GM21515 (cell line): Measurements from ENCODE around the gene TLN1.

Experiments used
- ATAC-seq: cut with Tn5 transposase; IDR thresholded peaks from one replicate; pipeline ENCODE4 v1.9.1; 2021; ENCODE audit not compliant: unreplicated experiment

TLN1 gene

GRCh38 chr9:35711501-35712428, 20.2 kb downstream of the TLN1 start:
- no peak for ATAC-seq

GRCh38 chr9:35710818-35711500, 21.0 kb downstream of the TLN1 start:
- no peak for ATAC-seq

DNA sequence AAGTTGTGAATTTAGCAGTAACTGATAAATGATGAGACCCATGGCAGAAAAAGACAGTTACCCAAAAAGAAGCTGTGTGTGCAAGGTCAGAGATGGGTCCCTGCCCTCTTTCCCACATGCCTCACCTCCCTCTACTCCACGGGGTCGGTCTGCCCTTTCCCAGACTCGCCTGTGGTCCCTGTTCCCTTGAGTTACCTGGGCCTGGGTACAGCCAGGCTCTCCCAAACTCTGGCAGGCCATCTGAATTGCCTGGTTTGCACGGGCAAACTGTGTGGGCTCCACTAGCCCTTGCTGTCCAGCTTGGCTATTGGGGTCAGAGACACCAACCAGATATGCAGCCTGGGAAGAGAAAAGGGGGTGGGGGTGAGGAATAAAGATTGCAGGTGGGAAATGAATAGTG, 23.8 kb downstream of the TLN1 start:
- no peak for ATAC-seq

DNA sequence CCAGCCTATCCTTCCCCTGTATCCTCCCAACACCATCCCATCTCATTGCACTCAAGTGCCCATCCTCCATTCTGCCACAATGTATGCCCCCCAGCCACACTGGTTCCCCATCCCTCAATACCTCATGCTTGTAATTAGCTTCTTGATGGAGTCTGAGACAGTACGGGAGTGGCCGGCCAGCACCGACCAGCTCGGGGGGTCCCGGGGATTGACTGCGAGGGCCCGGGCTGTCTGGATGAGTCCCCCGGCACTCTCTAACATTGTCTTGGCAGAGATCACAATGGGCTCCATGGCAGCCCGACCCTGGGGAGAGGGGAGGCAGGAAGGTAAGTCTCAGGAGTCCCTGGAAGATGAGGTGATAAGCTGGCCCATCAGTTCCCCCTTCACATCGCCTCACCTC, 25.0 kb downstream of the TLN1 start:
- ATAC-seq, result no peak

GRCh38 chr9:35705836-35706430, 26.1 kb downstream of the TLN1 start:
- no peak for ATAC-seq

DNA sequence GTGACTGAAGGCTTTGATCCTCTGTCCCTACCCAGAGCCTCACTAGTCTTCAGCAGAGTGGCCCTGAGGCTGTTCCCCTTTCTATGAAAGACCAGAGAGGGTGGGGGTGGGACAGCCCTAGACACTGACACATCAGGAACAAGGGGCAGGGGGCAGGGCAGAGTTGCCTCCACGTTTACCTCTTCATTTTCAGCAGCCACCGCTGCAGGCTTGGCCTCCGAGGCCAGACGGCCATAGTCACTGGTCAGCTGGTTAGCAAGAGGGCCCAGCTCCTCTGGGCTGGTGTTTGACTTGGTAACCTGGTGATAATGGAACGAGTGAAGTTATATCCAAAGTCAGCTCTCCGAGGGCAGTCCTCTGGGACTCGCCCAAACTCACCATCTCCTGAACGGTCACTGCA, 26.6 kb downstream of the TLN1 start:
- ATAC-seq, result no peak

DNA sequence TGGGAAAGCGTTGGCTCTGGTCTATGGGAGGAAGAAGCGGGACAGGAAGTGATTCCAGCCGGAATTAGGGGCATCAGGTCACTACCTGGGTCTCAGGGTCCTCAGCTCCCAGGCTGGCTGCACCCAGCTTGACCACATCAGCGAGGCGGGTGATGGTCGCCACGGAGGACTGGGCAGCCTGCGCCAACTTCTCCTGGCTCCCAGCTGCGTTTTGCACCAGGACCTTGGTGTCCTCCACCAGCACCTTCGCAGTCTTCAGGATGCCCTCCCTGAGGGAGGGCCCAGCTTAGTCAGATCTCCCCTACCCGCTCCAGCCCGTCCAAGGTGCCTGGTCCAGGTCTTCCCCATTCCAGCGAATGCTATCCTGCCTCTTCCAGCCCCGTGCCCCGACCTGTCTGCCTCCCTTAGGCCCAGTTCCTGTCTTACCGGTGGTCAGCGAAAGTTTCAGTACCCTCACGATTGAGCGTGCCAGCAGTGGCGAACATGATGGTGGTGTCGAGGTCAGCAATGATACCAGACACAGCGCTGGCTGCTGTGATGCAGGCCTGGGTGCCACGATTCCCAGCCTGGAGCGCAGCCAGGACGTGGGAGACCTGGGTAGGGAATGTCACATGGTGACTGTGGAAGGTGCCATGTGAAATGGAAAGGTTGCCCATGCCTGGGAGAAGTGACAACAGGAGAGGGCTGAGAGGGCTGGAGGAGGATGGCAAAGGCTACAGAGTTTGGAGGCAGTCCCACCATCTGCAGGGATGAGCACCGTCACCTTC, 27.9 kb downstream of the TLN1 start:
- ATAC-seq, result no peak

- no peak for ATAC-seq
Observed at GRCh38 chr9:35702696-35703095, 29.3 kb downstream of the TLN1 start.

GRCh38 chr9:35700942-35701341, 31.1 kb downstream of the TLN1 start:
- no peak for ATAC-seq

GRCh38 chr9:35700031-35700430, 32.0 kb downstream of the TLN1 start:
- ATAC-seq, result no peak

DNA sequence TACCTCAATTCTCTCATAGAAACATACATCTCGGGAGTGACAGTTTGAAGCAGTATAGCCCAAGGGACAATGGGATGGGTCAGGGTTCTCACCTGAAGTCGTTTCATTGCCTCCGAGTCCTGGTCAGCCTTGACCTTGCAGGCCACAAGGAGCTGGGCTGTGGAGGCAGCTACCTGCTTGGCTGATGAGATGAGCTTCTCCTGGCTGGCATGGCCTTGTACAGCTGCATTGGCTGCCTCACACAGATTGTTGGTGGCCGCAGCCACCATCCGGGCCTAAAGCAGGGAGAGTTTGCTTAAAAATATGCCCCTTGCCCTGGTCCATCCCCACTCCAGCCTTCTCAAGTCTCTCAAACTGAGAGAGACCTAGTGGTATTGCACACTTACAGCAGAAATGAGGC, 33.8 kb downstream of the TLN1 start:
- ATAC-seq, result no peak

- ATAC-seq, result no peak
Observed at GRCh38 chr9:35697486-35697885, 34.5 kb downstream of the TLN1 start.

DNA sequence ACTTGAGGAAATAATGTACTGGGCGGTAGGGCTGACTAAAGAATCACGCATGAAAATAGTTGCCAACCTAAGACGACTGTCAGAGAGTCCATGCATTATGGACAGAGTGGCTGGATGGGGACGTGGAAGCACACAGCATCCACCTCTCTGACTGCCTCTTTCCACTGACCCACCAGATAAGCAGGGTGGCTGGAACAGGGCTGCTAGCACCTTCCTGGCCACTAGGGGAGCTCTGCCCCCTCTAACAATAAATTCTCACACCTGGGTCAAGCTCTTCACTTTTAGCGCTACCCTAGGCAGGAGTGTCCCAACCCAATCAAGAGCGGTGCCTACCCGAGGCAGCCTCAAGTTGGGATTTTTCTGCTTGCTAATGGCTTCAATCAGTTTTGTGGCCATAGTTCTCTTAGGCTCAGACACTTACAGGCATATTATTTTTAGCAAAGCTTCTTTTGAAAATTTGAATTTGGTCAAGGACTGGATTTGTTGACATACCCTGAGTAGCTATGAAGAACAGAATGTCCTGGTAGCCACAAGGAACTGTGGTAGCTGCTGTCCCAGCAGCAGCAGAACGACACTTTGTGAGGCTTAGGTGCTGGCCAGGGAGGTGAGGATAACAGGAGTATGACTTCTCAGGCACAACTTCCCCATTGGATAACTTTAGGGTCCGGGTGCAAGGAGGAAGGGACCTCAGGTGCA, 35.3 kb downstream of the TLN1 start:
- ATAC-seq, result peak; percentile 76

DNA sequence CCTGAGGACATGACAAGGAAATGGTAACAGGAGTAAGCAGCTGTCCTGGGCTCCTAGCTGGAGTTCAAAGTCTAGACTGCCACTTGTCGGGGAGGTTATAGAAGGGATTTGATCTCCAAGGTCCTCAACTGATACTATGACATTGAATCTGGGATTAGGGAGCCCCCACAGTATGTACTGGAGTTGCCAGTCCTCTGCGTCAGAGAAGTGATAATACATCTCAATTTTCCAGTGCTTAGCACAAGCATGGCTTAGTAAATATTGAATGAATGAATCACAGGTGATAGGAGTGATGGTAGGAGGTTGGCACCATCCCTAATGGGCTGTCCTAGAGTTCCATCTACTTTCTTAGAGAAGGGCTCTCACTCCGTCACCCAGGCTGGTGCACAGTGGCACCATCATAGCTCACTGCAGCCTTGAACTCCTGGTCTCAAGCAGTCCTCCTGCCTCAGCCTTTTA, 36.0 kb downstream of the TLN1 start:
- no peak for ATAC-seq

DNA sequence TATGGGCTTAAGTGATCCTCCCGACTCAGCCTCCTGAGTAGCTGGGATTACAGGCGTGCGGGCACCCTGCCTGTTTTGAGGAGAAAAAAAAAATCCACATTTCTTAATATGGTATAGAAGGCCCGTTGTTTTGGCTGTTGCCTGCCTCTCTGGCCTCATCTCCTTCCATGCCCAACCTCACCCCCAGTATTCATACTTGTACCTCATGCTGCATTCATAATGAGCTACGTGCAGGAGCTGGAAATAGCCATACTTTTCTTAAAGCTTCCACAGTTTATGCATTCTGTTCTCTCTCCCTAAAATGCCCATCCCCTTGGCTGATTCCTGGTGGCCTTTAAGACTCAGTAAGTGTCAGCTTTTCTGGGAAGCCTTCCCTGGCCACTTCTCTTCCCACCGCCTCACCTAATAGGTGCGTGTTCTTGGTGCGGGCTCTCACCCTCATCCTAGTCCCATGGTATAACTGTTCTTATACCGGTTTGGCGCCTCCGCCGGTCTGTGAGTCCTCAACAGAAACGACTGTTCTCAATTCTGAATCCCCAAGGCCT, 40.2 kb downstream of the TLN1 start:
- ATAC-seq, result no peak

DNA sequence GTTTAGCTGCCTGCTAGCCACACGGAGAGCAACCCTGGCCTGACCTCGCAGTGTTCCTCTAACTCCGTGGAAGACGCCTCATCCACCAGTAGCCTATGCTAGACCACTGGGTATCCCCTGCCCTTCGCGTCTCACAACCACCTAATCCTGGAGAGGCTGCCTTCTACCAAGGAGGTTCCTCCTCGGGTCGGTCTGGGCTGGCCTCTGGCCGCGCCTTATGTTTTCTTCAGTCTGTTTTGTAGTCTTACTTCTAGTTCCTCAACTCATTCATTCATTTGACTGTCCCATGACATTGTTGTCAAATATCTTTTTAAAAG, 40.7 kb downstream of the TLN1 start:
- no peak for ATAC-seq

GRCh38 chr9:35690614-35691333, 41.2 kb downstream of the TLN1 start:
- ATAC-seq, result no peak

DNA sequence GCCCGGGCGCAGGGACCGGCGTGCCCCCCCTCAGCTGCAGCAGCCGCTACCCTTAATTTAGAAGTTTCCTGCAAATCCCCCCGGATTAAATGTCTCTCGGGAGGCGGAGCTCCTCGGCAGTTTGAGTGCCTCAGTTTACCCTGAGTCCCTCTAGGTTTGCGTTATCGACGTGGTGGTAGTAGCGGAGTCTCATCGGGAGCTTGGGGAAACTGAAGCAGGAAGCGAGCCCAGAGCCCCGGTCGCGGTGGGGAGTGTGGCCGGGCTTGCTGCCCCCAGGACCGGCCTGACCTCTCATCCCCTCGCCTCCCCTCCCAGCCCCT, 41.7 kb downstream of the TLN1 start:
- no peak for ATAC-seq

DNA sequence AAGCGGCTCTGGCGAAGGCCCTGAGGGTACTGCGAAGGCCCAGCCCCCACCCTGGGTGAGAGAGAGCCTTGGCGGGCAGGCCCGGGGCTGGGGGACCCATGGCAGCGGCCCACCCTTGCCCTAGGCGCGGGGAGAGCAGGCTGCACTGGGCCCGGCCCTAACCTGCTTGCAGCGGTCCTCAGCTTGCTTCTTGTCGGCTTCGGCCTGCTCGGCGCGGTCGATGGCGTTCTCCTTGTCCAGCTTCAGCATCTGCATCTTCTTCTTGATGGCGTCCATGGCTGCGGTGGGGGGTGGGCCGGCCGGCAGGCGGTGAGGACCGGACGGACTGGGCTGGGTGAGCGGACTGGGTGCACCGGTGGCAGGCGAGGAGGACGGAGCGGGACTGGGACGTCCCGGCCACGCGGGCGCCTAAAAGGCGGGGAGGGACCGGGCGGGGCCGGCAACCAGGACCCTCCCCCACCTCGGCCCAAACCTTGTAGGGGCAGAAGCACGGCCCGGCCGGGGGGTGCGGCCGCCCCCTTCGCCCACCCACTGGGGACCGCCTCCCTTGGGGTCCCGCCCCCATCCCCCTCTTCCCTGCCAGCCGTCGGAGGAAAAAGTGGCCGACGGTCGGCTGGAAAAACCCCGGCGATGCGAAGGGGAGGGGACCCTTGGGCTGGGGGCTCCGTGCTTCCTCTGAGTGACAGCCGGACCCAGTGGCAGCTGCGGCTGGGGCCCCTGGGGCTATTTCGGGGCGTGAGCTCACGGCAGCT, 42.3 kb downstream of the TLN1 start, which contains the start of gene TPM2:
Gene TPM2 (minus strand): TSS at position 384 of the 752 bp plus-strand sequence. CDS start 108 bp downstream, at position 276.
- no peak for ATAC-seq
